ENCODE measurements around the gene IQCH.
"Not testable (repeated sequence)": the region's sequence is repeated elsewhere in the genome, so short reads cannot be mapped to it uniquely, and the experiment has no call there.

Gene IQCH

DNA sequence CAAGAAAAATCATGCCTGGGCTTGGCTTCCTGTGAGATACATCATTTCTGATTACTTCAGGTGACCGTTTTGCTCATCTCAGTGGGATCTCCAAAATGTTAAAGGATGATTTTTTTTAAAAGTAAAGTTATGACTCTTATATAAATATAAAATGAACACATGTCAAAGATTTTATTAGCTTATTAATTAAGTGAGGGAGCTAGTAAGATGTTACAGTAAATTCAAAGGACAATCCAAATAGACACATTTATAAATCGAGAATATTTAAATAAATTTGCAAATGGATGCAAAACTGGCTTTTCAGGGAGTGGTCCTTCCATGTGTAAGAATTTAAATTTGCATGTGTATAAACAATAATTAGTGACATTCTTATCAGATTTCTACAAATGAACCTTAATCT lies 87.0 kb downstream of the IQCH start:
- no peaks in the 10 kb centered on the region for H3K9me3 ChIP-seq (ENCODE audit: control insufficient read depth, low read length)
- H3K4me3 ChIP-seq (ENCODE audit: insufficient read depth, low read depth, low read length) = no peak overlapping the region
- no peaks in the 10 kb centered on the region for H3K4me1 ChIP-seq (ENCODE audit: control insufficient read depth, insufficient read depth, low read length)
- no peaks in the 10 kb centered on the region for H3K27me3 ChIP-seq (ENCODE audit: control insufficient read depth, insufficient read depth, low read length, poor library complexity, severe bottlenecking)
- H3K36me3 ChIP-seq (ENCODE audit: control insufficient read depth, insufficient read depth, low read length) = no peaks in the 10 kb centered on the region
- no peak overlapping the region for H3K27ac ChIP-seq (ENCODE audit: insufficient read depth, low read depth, low read length, poor library complexity, severe bottlenecking)
- 97 to 100% methylated on average over 1 to 2 of the region's 2 CpGs for WGBS, 2 experiments

DNA sequence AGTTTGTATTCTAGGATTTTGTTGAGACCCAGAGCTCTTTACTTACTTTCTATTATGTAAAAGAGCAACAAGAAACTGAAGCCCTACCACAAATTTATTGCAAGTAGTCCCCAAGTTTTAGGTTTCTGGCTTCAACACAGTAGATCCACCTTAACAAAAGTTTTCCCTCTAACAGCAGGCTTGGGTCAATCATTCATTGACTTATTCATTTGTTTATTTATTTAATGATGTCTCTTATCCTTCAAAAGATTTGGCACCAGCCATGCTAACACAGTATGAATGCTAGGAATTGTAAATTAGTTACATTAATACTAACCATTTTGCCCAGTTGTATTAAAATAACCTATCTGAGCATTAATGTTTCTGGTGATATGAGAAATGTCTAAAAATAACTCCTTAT lies 88.6 kb downstream of the IQCH start:
- Histone ChIP-seq H3K36me3 (ENCODE audit: control insufficient read depth, insufficient read depth, low read length) (no peaks in the 10 kb centered on the region), H3K4me1 (ENCODE audit: control insufficient read depth, insufficient read depth, low read length) (no peaks in the 10 kb centered on the region), H3K9me3 (ENCODE audit: control insufficient read depth, low read length) (no peaks in the 10 kb centered on the region), H3K4me3 (ENCODE audit: insufficient read depth, low read depth, low read length) (no peak overlapping the region), H3K27ac (ENCODE audit: insufficient read depth, low read depth, low read length, poor library complexity, severe bottlenecking) (no peak overlapping the region), H3K27me3 (ENCODE audit: control insufficient read depth, insufficient read depth, low read length, poor library complexity, severe bottlenecking) (no peaks in the 10 kb centered on the region)

DNA sequence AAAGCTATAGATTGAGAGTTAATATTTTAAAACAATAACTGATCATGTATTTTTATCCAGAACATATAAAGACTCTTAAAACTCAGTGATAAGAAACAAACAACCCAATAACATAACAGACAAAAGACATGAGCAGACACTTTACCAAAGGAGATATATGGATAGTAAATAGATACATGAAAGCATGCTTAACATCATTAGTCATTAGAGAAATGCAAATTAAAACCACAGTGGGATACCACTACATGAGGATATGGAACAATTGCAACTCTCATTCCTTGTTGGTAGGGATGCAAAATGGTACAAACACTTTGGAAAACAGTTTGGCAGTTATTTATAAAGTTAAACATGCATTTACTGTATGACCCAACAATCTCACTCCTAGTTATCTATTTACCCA lies 95.0 kb downstream of the IQCH start:
- Histone ChIP-seq H3K4me1 (ENCODE audit: control insufficient read depth, insufficient read depth, low read length) (no peaks in the 10 kb centered on the region), H3K9me3 (ENCODE audit: control insufficient read depth, low read length) (no peaks in the 10 kb centered on the region), H3K4me3 (ENCODE audit: insufficient read depth, low read depth, low read length) (no peak overlapping the region), H3K36me3 (ENCODE audit: control insufficient read depth, insufficient read depth, low read length) (no peaks in the 10 kb centered on the region), H3K27me3 (ENCODE audit: control insufficient read depth, insufficient read depth, low read length, poor library complexity, severe bottlenecking) (no peaks in the 10 kb centered on the region), H3K27ac (ENCODE audit: insufficient read depth, low read depth, low read length, poor library complexity, severe bottlenecking) (no peak overlapping the region)

DNA sequence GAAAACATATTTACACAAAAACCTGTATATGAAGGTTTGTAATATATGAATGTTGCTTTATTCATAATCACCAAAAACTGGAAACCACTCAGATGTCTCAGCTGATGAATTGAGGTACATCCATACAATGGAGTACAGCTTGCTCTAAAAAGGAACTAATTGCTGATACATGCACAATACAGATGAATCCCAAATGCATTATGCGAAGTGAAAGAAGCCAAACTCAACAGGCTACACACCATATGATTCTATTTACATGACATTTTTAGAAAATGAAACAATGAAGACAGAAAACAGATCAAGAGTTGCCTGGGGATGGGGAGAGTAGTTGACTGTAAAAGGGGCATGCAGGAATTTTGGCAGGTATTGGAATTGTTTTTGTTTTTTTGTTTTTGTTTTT lies 95.5 kb downstream of the IQCH start:
- H3K4me3 ChIP-seq (ENCODE audit: insufficient read depth, low read depth, low read length) = no peak overlapping the region
- no peak overlapping the region for H3K27ac ChIP-seq (ENCODE audit: insufficient read depth, low read depth, low read length, poor library complexity, severe bottlenecking)
- H3K27me3 ChIP-seq (ENCODE audit: control insufficient read depth, insufficient read depth, low read length, poor library complexity, severe bottlenecking) = no peaks in the 10 kb centered on the region
- H3K9me3 ChIP-seq (ENCODE audit: control insufficient read depth, low read length) = no peaks in the 10 kb centered on the region
- H3K36me3 ChIP-seq (ENCODE audit: control insufficient read depth, insufficient read depth, low read length) = no peaks in the 10 kb centered on the region
- H3K4me1 ChIP-seq (ENCODE audit: control insufficient read depth, insufficient read depth, low read length) = no peaks in the 10 kb centered on the region
- 78 to 100% methylated on average over 1 of the region's 1 CpG for WGBS, 2 experiments

DNA sequence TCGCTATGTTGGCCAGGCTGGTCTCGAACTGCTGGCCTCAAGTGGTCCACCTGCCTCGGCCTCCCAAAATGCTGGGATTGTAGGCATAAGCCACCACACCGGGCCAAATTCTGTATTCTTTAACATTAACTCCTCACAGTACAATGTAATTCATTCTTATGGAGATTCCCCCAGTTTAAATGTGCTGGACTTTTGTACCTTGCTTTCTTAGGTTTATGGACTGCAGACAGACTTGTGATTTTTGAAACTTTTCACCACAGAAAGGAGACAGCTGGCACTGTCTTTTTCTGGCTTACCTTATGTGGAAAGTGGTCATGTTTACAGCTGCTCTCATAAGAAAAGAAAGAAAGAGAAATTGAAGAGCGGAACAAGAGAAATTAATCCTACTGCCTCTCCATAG lies 103.8 kb downstream of the IQCH start:
- no peak overlapping the region for H3K27ac ChIP-seq (ENCODE audit: insufficient read depth, low read depth, low read length, poor library complexity, severe bottlenecking)
- H3K27me3 ChIP-seq (ENCODE audit: control insufficient read depth, insufficient read depth, low read length, poor library complexity, severe bottlenecking) = no peaks in the 10 kb centered on the region
- no peaks in the 10 kb centered on the region for H3K36me3 ChIP-seq (ENCODE audit: control insufficient read depth, insufficient read depth, low read length)
- no peak overlapping the region for H3K4me3 ChIP-seq (ENCODE audit: insufficient read depth, low read depth, low read length)
- H3K4me1 ChIP-seq (ENCODE audit: control insufficient read depth, insufficient read depth, low read length) = no peaks in the 10 kb centered on the region
- H3K9me3 ChIP-seq (ENCODE audit: control insufficient read depth, low read length) = no peaks in the 10 kb centered on the region
- WGBS, 2 experiments = 92 to 93% methylated on average over 5 of the region's 5 CpGs

DNA sequence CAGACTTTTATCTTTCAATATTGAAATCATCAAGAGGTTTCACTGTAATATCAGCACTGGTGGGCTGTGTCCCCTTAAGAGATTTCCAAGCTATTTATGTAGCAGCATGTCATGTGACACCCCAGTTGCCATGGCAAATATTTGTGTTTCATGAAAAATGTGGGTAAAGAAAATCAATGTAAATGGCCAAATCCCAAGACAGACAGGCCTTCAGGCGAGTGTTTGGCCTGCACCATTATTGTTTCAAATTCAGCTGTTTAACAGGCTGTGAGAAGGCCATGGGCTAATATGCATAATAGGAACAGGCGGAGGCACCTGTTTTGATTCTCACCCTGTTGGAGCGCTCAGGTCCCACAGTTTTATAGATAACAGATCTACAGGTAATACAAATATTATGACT lies 104.2 kb downstream of the IQCH start:
- Histone ChIP-seq H3K4me3 (ENCODE audit: insufficient read depth, low read depth, low read length) (no peak overlapping the region), H3K4me1 (ENCODE audit: control insufficient read depth, insufficient read depth, low read length) (no peaks in the 10 kb centered on the region), H3K27me3 (ENCODE audit: control insufficient read depth, insufficient read depth, low read length, poor library complexity, severe bottlenecking) (no peaks in the 10 kb centered on the region), H3K36me3 (ENCODE audit: control insufficient read depth, insufficient read depth, low read length) (no peaks in the 10 kb centered on the region), H3K27ac (ENCODE audit: insufficient read depth, low read depth, low read length, poor library complexity, severe bottlenecking) (no peak overlapping the region), H3K9me3 (ENCODE audit: control insufficient read depth, low read length) (no peaks in the 10 kb centered on the region)
- WGBS, 2 experiments = 73 to 87% methylated on average over 2 to 3 of the region's 3 CpGs

DNA sequence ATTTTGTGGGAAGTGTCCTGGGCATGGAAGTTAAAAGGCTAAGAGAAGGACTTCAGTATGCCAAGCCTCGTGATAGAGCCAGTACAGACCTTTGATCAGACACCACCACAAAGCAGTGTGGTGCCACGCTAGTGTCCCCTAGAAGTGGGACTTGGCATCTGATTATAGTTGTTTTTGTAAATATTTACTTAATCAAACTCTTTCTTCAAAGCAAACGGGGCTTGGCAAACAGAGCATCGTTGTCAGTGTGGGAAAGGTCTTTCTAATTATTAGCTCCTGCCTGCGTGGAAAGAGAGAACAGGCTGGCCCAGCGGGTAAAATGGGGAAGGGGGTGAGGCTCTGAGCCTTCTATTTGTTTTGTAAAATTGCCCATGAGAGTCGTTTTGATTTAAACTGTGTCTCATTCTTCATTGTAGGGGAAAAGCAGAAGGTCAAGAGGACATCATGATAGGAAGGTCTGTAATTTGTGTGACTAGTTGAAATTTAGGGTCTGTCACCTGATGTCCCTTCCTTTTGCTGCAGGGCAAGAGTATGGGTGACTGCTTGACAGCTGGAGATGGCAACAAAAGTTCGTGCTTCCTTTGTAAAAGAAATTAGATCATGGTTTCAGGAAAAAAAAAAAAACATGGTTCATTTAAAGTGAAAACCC lies 105.0 kb downstream of the IQCH start:
- Histone ChIP-seq H3K27me3 (ENCODE audit: control insufficient read depth, insufficient read depth, low read length, poor library complexity, severe bottlenecking) (no peaks in the 10 kb centered on the region), H3K4me1 (ENCODE audit: control insufficient read depth, insufficient read depth, low read length) (no peaks in the 10 kb centered on the region), H3K27ac (ENCODE audit: insufficient read depth, low read depth, low read length, poor library complexity, severe bottlenecking) (no peak overlapping the region), H3K36me3 (ENCODE audit: control insufficient read depth, insufficient read depth, low read length) (no peaks in the 10 kb centered on the region), H3K9me3 (ENCODE audit: control insufficient read depth, low read length) (no peaks in the 10 kb centered on the region), H3K4me3 (ENCODE audit: insufficient read depth, low read depth, low read length) (no peak overlapping the region)
- WGBS, 2 experiments = 61 to 64% methylated on average over 8 of the region's 8 CpGs

DNA sequence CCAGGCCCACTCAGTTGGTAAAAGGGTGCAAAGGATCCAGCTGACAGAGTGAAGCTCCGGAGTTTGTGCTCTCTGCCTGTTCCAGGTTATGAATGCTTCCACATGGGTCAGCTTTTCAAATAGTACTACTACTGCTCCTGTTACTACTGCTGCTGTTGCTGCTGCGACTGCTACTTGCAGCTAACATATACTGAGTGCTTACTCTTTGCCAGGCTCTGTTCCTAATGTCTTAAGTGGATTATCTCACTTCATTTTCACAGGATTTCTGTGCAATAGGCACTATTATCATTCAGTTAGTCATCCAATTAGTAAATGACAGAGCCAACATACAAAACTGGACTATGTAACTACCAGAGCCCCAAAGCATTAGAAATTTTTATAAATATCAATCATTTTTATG lies 106.5 kb downstream of the IQCH start:
- no peaks in the 10 kb centered on the region for H3K36me3 ChIP-seq (ENCODE audit: control insufficient read depth, insufficient read depth, low read length)
- 88 to 93% methylated on average over 2 of the region's 2 CpGs for WGBS, 2 experiments
- H3K4me3 ChIP-seq (ENCODE audit: insufficient read depth, low read depth, low read length) = no peak overlapping the region
- no peaks in the 10 kb centered on the region for H3K27me3 ChIP-seq (ENCODE audit: control insufficient read depth, insufficient read depth, low read length, poor library complexity, severe bottlenecking)
- no peaks in the 10 kb centered on the region for H3K9me3 ChIP-seq (ENCODE audit: control insufficient read depth, low read length)
- no peak overlapping the region for H3K27ac ChIP-seq (ENCODE audit: insufficient read depth, low read depth, low read length, poor library complexity, severe bottlenecking)
- H3K4me1 ChIP-seq (ENCODE audit: control insufficient read depth, insufficient read depth, low read length) = no peaks in the 10 kb centered on the region

DNA sequence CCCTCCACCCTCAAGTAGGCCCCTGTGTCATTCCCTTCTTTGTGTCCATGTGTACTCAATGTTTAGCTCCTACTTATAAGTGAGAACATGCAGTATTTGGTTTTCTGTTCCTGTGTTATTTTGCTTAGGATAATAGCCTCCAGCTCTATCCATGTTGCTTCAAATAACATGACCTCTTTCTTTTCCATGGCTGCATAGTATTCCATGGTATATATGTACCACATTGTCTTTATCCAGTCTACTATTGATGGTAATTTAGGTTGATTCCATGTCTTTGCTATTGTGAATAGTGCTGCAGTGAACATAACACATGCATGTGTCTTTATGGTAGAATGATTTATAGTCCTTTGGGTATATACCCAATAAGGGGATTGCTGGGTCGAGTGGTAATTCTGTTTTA lies 109.1 kb downstream of the IQCH start:
- not testable (repeated sequence) for H3K27me3 ChIP-seq (ENCODE audit: control insufficient read depth, insufficient read depth, low read length, poor library complexity, severe bottlenecking); H3K27ac ChIP-seq (ENCODE audit: insufficient read depth, low read depth, low read length, poor library complexity, severe bottlenecking); H3K4me3 ChIP-seq (ENCODE audit: insufficient read depth, low read depth, low read length); H3K36me3 ChIP-seq (ENCODE audit: control insufficient read depth, insufficient read depth, low read length); H3K9me3 ChIP-seq (ENCODE audit: control insufficient read depth, low read length); H3K4me1 ChIP-seq (ENCODE audit: control insufficient read depth, insufficient read depth, low read length)
- WGBS, 2 experiments = 86 to 100% methylated on average over 1 of the region's 1 CpG

DNA sequence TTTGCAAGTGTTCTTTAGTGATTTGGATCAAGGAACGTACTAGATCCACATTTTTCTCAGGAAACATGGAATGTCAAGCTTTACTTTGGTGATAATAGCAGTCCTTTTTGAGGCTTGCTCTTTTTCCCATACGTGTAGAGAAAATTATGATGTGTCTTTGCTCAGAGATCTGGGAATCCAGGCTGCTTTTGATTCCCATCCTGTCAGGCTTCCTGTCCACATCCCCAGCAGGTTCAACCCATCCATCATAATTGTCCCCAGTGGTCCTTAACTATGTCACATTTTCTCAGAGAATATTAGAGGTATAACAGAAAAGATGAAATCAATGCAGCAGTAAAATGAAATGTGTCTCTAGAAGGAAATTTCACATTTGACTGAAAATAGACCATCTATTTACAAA lies 111.4 kb downstream of the IQCH start:
- Histone ChIP-seq H3K4me3 (ENCODE audit: insufficient read depth, low read depth, low read length) (no peak overlapping the region), H3K36me3 (ENCODE audit: control insufficient read depth, insufficient read depth, low read length) (no peaks in the 10 kb centered on the region), H3K27ac (ENCODE audit: insufficient read depth, low read depth, low read length, poor library complexity, severe bottlenecking) (no peak overlapping the region), H3K4me1 (ENCODE audit: control insufficient read depth, insufficient read depth, low read length) (no peaks in the 10 kb centered on the region), H3K9me3 (ENCODE audit: control insufficient read depth, low read length) (no peaks in the 10 kb centered on the region), H3K27me3 (ENCODE audit: control insufficient read depth, insufficient read depth, low read length, poor library complexity, severe bottlenecking) (no peaks in the 10 kb centered on the region)
- WGBS, 2 experiments = 96 to 98% methylated on average over 2 of the region's 2 CpGs

DNA sequence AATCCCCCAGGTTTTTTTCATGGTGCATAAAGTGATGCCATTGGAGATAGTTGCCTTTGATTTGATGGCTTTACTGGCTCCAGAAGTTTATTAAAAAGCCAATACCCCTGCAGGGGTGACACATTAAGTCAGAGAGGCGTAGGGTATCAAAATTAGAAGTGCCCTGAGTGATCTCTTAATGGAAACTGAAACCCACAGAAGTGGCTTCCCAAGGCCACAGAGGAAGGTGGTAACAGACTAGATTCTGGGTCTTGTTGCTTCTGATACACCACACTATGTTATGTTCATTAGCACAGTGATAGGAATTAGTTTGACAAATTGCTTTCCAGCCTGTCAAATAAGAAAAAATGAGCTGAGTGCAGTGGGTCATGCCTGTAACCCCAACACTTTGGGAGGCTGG lies 112.3 kb downstream of the IQCH start:
- Histone ChIP-seq H3K9me3 (ENCODE audit: control insufficient read depth, low read length) (no peaks in the 10 kb centered on the region), H3K36me3 (ENCODE audit: control insufficient read depth, insufficient read depth, low read length) (no peaks in the 10 kb centered on the region), H3K4me1 (ENCODE audit: control insufficient read depth, insufficient read depth, low read length) (no peaks in the 10 kb centered on the region), H3K4me3 (ENCODE audit: insufficient read depth, low read depth, low read length) (no peak overlapping the region), H3K27me3 (ENCODE audit: control insufficient read depth, insufficient read depth, low read length, poor library complexity, severe bottlenecking) (no peaks in the 10 kb centered on the region), H3K27ac (ENCODE audit: insufficient read depth, low read depth, low read length, poor library complexity, severe bottlenecking) (no peak overlapping the region)
- WGBS, 2 experiments = 45 to 56% methylated on average over 1 of the region's 1 CpG
